Stimulated activated CD4-positive, alpha-beta T cell treated with anti-CD3 and anti-CD28 coated beads, Interleukin-4, amount 100 ng/mL, for 24 hours (primary cell): ENCODE measurements around the gene FAM3C.
A peak's percentile ranks its signal among the peaks of the same experiment; 100 is the strongest.
"Not testable (repeated sequence)": the region's sequence is repeated elsewhere in the genome, so short reads cannot be mapped to it uniquely, and the experiment has no call there.

Experiments
- DNase-seq: peaks from one replicate; pipeline ENCODE4 v3.0.0-alpha.2; 2020

FAM3C gene, protein sequence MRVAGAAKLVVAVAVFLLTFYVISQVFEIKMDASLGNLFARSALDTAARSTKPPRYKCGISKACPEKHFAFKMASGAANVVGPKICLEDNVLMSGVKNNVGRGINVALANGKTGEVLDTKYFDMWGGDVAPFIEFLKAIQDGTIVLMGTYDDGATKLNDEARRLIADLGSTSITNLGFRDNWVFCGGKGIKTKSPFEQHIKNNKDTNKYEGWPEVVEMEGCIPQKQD

DNA sequence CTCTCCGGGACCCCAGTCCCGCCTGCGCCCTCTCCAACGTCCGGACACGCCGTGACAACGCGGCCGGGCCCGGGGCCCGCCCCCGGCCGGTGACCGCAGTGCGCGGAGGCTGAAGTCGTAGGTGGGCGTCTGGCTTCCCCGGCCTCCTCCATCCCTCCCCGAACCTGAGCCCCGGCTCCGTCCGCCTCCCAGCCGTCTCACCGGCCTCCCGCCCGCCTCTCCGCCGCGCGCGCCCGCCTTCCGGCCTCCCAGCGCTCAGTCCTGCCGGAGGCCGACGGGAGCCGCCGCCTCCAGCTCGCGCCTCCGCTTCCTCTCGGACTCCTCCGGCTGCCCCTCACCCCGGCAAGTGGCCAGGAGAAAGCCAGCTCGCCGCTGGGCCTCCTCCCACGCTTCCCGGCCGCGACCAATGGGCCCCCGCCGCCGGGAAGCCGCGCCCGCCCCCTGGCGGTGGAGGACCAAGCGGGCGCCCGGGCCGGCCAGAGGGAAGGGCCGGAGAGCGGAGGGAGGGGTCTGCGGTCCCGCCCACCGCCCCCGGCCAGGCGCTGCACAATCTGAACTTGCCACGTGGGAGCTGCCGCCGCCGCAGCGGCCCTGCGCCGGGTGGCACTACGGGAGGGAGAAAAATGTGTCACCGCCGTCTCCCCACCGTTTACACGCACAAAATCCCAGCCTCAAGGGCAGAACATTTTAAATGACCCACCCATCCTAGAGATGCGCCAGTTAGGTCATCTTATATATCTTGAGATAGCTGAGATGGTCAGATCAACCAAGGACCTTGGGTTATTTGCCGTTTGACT, at the start of gene FAM3C:
Gene FAM3C, minus strand, starts transcription at position 348 of the 797 bp plus-strand sequence. CDS start 13,339 bp downstream, outside the sequence.
- DNase-seq, result peak; percentile 89

DNA sequence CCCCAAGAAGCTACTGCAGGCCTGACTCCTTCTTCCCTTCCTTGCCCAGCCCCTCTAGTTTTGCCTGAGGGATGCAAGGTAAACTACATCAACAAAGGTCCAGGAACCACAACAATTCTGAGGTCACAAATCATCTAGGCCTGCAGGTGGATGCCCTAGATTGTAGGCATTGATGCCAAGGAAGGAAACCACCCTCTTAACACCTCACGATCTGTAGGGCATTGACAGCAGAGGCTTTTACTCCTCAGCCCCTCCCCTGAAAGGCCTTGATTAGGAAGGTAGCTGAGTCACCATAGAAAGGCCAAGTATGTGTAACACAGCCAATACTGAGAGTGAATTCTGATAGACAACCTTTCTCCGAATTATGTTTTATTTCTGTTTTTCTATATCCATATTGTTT, 46.7 kb upstream of the FAM3C start:
- DNase-seq, result peak; percentile 20

DNA sequence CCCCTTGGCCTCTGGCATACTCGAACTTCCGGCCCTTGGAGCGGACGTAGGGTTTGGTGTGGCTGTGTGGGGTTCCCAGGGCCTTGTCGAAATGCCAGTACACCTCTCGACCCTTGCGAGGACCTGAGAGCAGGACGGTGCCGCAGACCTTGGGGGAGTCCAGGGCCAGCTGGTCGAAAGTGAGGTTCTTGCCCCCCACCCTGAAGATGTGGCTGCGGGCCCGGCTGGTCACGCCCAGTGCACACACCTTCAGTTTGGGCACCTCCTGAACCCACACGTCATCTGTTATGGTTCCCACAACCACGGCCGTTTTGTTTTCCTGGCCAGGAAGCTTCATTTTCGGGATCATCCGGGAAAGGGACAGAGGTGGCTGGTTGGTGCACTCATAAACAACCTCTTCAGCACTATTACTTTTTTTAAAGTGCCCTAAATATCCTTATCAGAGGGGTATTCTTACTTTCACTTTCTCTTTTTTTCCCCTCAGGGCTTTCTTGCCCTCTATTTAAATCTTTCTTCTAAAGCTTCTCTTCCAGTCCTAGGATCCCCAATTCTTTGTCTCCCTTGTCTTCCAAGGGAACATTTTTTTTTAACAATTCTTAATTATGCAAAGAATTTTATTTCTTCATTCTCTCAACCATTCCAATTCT, 44.9 kb upstream of the FAM3C start:
- DNase-seq, result no peak

GRCh38 chr7:121438043-121438955, 42.2 kb upstream of the FAM3C start:
- DNase-seq, result peak; percentile 56

- no peak for DNase-seq
Observed at GRCh38 chr7:121437470-121437869, 41.4 kb upstream of the FAM3C start.

DNA sequence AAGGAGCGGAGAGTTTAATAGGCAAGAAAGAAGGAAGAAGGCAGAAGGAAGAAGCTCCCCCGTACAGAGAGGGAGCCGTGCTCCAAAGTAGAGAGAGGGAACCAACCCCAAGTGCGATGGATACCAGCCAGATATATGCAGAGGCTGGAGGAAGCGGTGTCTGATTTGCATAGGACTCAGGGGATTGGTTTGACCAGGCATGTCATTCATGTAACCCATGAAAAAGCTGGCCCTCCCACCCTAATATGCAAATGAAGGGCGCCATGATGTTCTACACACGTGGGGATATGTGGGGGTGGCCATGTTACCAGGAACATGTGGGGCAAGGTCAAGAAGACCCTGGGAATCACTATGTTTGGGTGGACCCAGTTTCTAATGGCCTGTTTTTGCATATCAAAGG, 40.6 kb upstream of the FAM3C start:
- no peak for DNase-seq

DNA sequence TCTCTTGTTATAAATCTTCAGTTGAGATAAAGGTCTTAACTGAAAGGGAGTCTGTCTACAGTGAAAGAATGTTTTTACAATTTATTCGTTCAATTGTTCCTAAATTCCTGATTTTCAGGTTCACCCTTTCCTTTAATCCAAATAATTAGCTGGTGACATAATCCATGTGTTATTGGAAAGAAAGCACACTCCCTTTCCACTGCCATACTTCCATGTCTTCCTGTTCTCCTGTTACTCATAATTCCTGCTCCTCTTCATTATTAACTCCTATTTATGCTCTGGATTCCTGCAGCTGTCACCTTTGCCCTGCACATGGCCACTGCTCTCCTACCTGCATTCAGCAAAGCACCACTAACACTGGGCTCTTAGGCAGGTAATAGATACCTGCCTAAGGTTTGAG, 40.0 kb upstream of the FAM3C start:
- no peak for DNase-seq

- no peak for DNase-seq
Observed at GRCh38 chr7:121433775-121434174, 37.7 kb upstream of the FAM3C start.

DNA sequence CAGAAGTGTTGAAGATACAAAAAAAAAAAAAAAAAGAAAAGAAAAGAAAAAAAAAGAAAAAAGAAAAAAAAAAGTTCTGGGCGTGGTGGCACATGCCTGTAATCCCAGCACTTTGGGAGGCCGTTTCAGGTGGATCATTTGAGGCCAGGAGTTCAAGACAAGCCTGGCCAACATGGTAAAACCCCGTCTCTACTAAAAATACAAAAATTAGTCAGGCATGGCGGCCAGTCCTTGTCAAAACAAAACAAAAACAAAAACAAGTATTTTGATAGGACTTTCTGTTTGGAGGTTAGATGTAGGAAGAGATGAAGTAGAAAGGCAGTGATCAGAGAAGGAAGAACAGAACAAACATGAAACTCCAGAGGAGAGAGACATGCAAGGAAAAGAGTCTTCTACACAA, 36.4 kb upstream of the FAM3C start:
- not testable (repeated sequence) for DNase-seq

DNA sequence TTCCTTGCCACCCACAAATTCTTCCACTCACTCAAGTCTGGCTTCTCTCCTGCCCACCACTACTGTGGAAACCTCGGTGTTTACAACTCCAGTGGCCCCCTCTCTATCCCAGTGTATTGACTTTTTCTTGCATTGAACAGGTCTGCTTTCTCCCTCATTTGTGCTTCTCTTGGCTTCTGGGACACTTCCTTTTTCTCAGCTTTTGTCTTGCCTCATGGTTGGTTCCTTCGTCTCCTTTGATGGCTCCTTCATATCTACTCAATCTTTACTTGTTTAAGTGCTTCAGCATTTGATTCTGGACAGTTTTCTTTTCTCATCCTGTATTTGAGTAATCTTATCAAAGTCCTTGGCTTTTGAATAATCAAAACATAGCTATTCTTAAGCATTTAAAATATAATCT, 35.9 kb upstream of the FAM3C start:
- no peak for DNase-seq

DNA sequence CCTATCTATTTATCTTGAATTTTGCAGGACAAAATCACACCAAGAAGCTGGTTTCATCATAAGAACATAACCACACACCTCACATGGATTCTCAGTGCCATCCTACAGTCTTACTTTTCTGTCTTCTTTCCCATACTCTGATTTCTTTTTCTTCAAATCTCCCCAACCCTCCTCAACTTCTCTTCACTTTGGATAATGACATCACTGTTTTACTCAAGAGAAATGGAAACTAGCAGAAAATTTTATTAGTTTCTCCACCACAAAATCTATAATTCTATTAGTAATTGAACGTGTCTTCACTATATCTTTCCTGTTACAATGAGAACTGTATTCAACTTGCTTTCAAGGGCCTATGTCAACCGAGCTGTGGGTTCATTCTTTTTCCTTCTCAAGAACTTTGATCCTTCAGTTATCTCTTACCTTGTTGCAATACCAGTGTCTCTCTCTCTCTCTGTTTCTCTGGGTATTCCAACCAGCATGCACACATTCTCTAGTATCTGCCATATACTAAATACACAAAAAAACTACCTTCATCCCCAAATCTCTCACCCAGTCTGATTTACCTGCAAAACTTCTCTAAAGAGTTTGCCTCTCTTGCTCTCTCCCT, 35.4 kb upstream of the FAM3C start:
- DNase-seq, result no peak

- DNase-seq, result no peak
Observed at GRCh38 chr7:121430558-121430957, 34.5 kb upstream of the FAM3C start.

DNA sequence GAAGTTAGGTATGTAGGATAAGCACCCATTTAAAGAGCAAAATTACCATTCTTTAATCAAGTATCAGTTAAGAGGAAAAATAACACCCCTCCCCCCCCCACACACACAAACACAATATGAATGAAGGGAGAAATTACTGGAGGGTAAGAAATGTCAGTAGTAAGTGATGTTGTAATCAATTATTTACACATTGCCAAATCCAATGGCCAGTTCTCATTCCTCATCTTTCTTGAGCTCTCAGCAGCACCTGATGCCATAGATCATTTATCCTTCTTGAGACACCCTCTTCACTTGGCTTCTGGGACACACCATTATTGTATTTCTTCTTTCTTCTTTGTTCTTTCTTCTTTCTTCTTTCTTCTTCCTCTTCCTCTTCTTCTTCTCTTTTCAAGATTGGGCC, 33.7 kb upstream of the FAM3C start:
- DNase-seq, result no peak

- no peak for DNase-seq
Observed at GRCh38 chr7:121428855-121429489, 32.9 kb upstream of the FAM3C start.

- not testable (repeated sequence) for DNase-seq
Observed at GRCh38 chr7:121421743-121422142, 25.6 kb upstream of the FAM3C start.

DNA sequence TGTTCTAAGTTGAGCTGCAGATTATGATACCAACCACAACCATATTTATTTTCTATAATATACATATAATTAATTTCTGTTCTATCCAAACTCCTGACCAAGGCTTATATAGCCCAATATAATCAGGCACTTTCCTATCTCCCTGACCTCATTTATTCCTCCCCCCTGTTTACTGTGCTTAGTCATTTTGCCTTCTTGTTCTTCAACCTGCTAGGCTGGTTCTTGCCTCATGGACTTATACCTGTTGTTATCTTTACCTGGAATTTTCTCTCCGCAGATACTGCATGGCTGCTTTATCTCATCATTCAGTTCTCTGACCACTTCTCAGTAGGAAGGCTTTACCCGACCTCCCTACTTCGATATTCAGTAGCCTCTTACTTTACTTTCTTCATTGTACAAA, 24.9 kb upstream of the FAM3C start:
- DNase-seq, result no peak

DNA sequence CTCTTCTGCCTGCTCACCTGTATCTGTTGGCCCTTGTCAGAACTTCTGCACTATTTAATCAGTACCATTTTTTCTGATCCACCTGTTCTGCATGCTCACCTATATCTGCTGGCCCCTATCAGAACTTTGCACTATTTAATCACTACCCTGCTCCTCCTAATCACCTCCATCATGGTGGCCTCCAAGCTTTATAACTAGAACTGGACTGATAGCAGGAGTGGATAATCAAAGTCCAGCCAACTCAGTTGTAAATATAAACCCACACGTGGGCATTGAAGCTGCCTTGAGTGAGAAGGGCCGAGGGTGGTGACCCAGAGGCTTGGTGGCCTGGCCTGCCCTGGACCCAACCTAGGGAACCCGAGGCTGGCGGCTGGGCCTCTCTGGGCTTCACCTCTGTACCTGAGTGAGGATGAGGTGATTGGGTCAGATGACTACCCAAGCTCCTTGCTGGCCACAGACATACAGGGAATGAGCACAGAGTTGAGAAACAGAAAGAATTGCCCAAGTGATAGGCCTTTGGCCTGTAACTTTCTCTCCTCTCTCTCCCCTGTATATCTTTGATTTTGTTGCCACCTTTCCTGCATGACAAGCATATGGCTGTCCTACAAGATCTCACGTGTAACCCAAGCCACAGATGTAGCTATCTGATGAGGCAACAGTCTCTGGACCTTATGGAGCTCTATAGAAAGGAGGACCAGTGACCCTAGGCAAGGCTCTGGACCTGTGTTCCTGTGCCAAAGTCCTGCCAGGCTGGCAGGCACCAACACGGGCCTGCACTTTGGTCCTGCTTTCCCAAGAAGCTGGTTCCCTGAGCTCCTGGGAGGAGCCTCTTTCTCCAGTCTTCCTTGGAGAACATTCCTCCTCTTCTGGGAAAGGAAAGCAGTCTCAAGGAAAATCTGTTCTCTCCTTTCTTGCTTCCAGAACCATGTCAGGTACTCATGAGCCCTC, 23.4 kb upstream of the FAM3C start:
- no peak for DNase-seq

DNA sequence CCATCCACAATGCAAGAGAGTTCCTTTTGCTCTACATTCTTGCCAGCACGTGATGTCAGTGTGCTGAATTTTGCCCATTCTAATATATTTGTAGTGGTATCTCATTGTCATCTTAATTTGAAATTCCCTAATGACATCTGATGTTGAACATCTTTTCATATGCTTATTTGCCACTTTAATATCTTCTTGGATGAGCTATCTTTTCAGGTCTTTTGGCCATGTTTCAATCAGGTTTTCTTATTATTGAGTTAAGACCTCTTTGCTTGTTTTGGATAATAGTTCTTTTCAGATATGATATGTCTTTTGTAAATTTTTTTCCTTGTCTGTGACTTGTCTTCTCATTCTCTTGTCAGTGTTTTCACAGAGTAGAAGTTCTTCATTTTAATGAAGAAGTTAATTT, 20.4 kb upstream of the FAM3C start:
- no peak for DNase-seq

GRCh38 chr7:121414436-121414835, 18.3 kb upstream of the FAM3C start:
- DNase-seq, result no peak

- no peak for DNase-seq
Observed at GRCh38 chr7:121411597-121411979, 15.5 kb upstream of the FAM3C start.
